Regular cardiac myocyte (primary cell): Measurements from ENCODE around the gene EXD3. TPM values are rescaled to one million over a fixed set of nuclear protein-coding genes. Genes with fewer than 3 reads are reported as not detected.

Experiments
- total RNA-seq: library from RNA; depleted of rRNA; stranded (reverse); fragments of >200 nt; gene quantifications from 2 replicates; pipeline ENCODE4 v1.2.3, GENCODE V29; 2014

Gene EXD3, protein sequence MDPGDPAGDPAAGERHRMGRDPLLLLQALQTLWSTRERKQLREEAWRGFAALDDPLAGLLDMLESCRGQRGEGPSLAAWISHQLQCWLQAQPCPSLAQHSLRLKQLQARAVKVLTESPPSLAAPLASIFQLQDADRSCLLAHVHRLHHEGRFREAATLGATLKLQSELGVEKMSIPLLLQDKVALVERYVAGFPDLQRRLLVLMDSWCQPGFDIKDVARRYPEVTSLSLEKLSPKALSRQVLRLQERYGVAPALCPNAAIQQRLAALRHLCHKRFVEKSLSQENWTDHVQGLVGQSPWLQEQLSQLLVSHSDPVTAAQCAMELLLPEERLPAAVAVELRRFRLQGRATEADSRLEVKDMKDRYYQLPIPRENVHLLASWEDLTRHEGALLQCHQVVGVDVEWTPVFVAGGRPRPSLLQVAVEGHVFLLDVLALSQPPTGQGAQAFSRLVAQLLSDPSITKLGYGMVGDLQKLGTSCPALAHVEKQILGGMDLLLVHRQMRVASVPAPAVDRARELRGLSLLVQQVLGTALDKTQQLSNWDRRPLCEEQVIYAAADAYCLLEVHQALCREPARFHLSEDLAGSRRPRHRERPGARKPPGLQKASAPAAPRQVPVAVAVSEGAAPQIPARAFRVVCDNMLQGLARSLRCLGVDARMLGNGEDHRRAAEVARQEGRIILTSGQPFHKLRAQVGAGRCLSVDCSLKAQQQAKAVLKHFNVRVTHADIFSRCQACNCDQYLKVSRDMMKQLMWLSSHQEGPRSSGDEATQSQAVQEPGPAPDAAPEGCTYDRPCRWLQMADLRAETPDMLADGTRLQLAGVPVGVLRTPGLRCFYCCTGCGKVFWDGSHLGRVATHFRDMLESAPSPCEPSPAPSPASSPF
- total RNA-seq, result 5.2 and 18.0 TPM in 2 replicates

DNA sequence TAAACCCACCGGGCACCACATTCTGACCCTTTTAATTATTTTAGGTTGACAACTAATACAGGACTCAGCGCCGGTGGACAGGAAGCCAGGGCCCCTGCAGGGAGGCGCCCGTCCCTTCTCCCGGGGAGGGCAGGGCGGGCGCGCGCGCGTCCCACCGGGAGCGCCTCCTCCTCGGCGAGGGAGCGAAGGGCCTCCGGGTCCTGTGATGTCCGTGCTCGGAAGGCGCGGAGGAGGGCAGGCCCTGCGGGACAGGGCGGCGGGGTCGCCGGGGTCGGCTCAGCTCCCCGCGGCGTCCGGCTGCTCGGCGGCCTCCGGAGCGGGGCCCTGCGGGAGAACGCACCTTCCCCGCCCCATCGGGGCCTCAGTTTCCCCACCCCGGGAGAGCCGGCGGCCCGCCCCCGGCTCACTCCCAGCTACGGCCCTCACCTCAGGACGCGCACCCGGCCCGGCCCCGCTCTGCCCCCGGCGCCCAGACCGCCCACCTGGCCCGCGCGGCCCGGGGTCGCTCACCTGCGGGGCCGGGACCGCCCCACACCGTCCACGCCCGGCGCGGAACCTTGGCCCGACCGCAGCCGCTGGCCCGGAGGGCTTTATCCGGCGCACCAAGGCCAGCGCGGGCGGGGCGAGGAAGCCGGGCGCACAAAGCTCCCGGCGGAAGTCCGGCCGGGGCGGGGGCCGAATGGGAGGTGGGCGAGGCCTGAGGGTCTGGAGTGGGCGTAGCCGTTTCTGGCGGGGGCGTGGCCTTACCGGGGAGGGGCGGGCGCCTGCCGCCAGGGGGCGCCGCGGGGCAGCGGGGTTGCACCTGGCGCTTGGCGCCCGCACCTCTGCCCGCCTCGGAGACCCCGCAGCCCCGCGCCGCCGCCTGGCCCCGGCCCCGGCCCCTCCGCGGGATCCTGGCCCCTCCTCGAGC lies at the start of gene EXD3, which contains the start of gene NOXA1:
TSS of gene EXD3 (minus strand) at position 559 of the 910 bp plus-strand sequence. CDS start 27,805 bp downstream, outside the sequence.
TSS of gene NOXA1 (plus strand) at position 790 of the 910 bp plus-strand sequence. CDS start 137 bp downstream, outside the sequence.

DNA sequence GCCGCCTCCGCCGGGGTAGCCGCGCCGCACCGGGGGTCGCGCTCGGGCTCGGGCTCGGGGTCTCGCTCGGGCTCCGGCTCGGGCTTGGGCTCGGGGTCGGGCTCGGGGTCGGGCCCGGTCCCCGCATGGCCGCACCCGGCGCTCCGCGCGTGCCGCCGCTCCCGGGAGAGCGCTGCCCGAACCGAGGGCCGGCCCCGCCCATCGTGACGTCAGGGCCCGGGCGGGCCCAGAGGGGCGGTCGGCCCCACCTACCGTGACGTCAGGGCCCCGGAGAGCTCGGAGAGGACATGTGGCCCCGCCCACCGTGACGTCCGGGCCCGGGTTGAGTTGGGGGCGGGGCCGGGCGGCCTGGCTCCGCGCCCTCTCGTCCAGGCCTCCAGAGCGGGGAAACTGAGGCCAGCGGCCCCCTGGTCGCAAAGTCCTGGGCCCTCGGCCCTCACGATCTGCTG lies 36.2 kb upstream of the EXD3 start, which contains the start of gene NSMF:
TSS of gene NSMF (minus strand) at position 183 of the 449 bp plus-strand sequence. CDS start 232 bp downstream, outside the sequence.

DNA sequence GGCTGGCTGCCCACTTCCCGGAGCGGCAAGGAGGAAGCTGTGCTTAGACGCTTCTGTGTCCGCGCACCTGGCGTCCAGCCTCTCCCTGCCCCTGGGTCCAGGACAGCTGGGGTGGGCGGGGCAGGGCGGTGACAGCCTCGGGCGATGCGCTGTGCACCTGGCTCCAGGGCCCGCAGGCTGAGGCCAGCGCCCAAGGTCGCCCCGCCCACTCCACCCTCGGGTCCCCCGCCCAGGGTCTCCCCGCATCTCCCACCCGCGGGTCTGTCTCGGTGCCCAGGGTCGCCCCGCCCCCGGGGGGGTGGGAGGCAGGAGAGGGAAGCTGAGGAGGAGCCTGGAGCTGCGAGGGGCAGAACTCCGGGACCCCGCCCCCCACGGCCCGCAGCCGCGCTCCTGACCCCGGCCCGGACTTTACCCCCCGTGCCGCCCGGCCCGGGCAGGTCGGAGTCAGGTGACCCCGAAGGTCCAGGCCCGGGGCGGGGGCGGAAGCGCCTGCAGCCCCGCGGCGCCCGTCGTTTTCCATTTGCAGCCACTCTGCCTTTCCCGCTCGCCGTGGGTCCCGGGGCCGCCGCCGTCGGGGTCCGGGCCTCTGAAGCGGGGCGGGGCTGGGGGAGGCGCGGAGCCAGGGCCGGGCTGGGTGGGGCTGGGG lies 18.4 kb upstream of the EXD3 start, which contains the start of gene ENTPD8:
TSS of gene ENTPD8 (minus strand) at position 69 of the 646 bp plus-strand sequence. CDS start 3,072 bp downstream, outside the sequence.

DNA sequence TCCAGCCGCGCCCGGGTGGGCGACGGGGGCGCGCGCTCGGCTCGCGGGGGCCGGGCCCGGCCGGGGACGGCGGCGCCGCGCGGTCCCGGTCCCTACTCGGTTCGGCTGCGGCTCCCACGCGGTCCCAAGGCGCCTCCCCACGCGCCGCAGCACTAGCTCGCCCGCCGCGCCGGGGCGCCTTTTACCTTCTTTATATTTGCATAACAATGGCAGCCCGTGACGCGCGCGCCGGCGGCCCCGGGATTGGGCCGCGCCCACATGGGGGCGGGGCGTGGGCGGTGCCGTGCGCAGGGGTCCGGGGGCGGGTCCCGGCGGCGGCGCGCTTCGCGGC lies 120.9 kb downstream of the EXD3 start, which contains the start of gene NRARP:
TSS of gene NRARP (minus strand) at position 154 of the 331 bp plus-strand sequence. CDS start 343 bp downstream, outside the sequence.

DNA sequence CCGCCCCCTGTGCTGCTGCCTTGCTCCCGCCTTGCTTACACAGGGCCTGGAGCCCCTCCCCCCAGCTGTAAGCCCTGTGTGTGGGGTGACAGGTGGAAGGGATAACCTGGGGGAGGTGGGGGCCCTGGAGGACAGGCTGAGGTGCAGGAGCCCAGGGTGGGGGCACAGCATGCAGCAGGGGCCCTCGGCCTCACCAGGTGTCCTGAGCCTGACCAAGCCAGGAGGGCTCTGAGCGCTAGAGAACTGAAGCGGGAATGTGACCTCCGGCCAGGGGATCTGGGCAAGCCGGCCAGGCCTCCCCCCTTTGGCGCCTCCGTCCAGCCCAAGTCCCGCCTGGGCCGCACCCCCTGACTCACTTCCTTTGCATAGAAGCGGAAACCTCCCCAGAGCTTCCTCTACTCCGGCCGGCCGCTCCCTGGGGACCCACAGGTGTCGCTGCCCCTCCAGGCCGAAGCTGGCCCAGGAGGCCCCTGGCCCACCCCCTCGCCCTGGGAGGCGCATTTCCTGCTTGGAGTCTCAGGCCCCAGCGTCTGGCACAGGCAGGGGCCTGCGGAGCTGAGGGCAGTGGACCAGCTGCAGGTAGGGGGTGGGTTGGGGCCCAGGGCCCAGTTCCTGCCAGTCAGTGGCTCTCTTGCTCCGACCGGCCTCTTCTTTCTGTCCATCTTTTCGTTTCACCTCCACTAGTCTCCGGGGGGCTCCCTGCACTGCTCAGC lies 145.5 kb downstream of the EXD3 start, which contains the start of gene TOR4A:
TSS of gene TOR4A (plus strand) at position 398 of the 713 bp plus-strand sequence. CDS start 964 bp downstream, outside the sequence.

Other genes starting within 250 kb of the EXD3 start
- 16.9 and 21.5 TPM in 2 replicates for gene ANAPC2, start 234.6 kb downstream of the EXD3 start, total RNA-seq
- gene SSNA1, start 234.5 kb downstream of the EXD3 start, total RNA-seq, result 43.1 and 109 TPM in 2 replicates
- 4.2 and 7.7 TPM in 2 replicates for gene TPRN, start 222.4 kb downstream of the EXD3 start, total RNA-seq
- 36.9 and 42.9 TPM in 2 replicates for gene TMEM203, start 217.5 kb downstream of the EXD3 start, total RNA-seq
- 2.8 and 5.9 TPM in 2 replicates for gene NDOR1, start 217.5 kb downstream of the EXD3 start, total RNA-seq
- 0.19 and 0.28 TPM in 2 replicates for gene RNF208, start 200.9 kb downstream of the EXD3 start, total RNA-seq
- under 0.01 and 0.19 TPM in 2 replicates for gene CYSRT1, start 198.0 kb downstream of the EXD3 start, total RNA-seq
- gene RNF224, start 195.7 kb downstream of the EXD3 start, total RNA-seq, result not detected in 2 replicates
- gene SLC34A3, start 192.3 kb downstream of the EXD3 start, total RNA-seq, result not detected in 2 replicates
- 99.2 and 1,104 TPM in 2 replicates for gene TUBB4B, start 181.9 kb downstream of the EXD3 start, total RNA-seq
- not detected in 2 replicates for gene STPG3, start 171.9 kb downstream of the EXD3 start, total RNA-seq
- 45.1 and 65.0 TPM in 2 replicates for gene NELFB, start 167.8 kb downstream of the EXD3 start, total RNA-seq
- gene TOR4A, start 145.4 kb downstream of the EXD3 start, total RNA-seq, result 13.8 and 31.1 TPM in 2 replicates
- 0.28 and 0.77 TPM in 2 replicates for gene NRARP, start 120.9 kb downstream of the EXD3 start, total RNA-seq
- 0.28 TPM in 1 of 2 replicates, not detected in the other for gene NOXA1, start 231 bp upstream of the EXD3 start, total RNA-seq
- gene ENTPD8, start 18.2 kb upstream of the EXD3 start, total RNA-seq, result not detected in 2 replicates
- gene NSMF, start 36.2 kb upstream of the EXD3 start, total RNA-seq, result 15.2 and 17.3 TPM in 2 replicates
- gene PNPLA7, start 127.2 kb upstream of the EXD3 start, total RNA-seq, result 0.19 and 1.4 TPM in 2 replicates
- gene MRPL41, start 128.7 kb upstream of the EXD3 start, total RNA-seq, result 42.0 and 66.7 TPM in 2 replicates
- 20.1 and 22.6 TPM in 2 replicates for gene DPH7, start 155.8 kb upstream of the EXD3 start, total RNA-seq
- gene ZMYND19, start 167.3 kb upstream of the EXD3 start, total RNA-seq, result 15.2 and 38.5 TPM in 2 replicates
- gene ARRDC1, start 182.5 kb upstream of the EXD3 start, total RNA-seq, result 8.7 and 10.9 TPM in 2 replicates
- 36.4 and 52.1 TPM in 2 replicates for gene EHMT1, start 195.8 kb upstream of the EXD3 start, total RNA-seq